Measurements from ENCODE around the gene FALEC.

Gene FALEC

DNA sequence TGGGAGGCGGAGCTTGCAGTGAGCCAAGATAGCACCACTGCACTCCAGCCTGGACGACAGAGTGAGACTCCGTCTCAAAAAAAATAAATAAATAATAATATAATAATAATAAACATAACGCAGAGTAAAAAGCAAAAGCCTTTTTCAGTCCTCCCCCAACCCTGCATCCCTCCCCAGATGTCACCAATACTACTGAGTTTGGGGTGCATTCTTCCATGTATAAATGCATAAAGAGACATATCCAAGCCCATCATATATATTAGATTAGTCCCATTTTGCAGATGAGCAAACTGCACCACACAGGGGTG, 32.7 kb downstream of the FALEC start:
- no peak for FAIRE-seq

DNA sequence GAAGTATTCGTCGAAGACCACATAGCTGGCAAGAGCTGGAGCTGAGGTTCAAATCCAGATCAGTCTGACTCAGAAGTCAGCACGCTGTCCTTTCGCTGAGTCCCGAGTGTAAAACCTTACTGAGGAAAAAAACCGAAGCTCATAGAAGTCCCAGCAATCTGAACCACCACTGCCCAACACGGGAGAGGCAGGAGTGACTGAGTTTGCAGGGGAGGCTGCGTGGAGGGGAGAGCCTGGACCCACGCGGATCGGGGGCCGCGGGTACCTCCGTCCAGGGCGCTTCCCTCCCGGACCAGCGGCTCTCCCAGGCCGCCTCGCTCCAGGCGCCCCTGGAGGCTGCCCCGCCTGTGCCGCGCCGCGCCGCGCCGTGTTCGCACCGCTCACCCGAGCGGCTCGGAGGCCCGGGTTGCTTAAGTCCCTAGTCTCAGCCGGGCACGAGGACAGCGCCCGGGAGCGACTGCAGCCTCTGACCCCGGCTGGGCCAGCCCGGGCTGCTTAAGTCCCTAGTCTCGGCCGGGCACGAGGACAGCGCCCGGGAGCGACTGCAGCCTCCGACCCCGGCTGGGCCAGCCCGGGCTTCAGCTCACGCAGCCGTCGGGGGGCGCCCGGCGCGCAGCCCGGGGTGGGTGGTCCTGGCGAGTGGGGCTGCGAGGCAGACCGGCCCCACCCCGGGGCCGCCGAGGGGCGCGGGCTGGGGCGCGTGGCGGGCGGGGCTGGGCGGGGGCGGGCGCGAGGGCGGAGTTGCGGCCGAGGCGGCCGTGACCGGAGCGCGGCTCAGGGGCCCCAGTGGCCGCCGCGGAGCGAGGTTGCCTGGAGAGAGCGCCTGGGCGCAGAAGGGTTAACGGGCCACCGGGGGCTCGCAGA, 33.3 kb downstream of the FALEC start, which contains the start of gene ADAMTSL4:
ADAMTSL4 (plus strand) TSS at position 777 of the 864 bp plus-strand sequence. CDS start 2,881 bp downstream, outside the sequence.
- no peak for FAIRE-seq

DNA sequence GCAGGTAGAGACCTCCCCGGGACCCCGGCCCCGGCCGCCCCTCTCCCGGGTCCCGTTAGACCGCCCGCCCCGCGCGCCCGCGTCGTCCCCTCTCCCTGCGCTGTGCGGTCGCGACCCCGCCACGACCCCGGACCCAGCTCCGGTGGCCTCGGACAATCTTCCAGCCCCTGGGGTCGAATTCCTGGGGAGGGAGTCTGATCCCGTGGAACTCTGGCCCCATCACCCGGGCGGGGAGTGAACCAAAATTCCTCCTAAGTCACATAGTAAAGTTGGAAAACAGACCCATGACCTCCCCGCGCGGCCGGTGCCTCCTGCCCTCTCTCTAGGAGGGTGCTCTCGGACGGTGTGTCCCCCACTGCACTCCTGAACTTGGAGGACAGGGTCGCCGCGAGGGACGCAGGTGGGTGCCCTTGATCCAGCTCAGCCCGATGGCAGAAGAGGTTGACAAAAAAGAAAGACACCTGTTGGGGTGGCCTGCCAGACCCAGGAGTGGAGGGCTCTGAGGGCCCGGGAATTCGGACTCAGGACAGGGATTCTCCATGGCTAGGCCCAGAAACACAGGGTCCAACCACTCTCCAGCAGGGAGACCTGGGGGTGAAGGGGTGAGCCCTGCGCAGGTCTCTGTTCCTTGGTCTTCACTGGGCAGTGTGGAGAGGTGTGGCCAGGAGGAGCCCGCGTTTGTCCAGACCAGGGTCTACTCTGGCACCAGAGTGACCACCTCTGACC, 34.1 kb downstream of the FALEC start:
- no peak for FAIRE-seq

DNA sequence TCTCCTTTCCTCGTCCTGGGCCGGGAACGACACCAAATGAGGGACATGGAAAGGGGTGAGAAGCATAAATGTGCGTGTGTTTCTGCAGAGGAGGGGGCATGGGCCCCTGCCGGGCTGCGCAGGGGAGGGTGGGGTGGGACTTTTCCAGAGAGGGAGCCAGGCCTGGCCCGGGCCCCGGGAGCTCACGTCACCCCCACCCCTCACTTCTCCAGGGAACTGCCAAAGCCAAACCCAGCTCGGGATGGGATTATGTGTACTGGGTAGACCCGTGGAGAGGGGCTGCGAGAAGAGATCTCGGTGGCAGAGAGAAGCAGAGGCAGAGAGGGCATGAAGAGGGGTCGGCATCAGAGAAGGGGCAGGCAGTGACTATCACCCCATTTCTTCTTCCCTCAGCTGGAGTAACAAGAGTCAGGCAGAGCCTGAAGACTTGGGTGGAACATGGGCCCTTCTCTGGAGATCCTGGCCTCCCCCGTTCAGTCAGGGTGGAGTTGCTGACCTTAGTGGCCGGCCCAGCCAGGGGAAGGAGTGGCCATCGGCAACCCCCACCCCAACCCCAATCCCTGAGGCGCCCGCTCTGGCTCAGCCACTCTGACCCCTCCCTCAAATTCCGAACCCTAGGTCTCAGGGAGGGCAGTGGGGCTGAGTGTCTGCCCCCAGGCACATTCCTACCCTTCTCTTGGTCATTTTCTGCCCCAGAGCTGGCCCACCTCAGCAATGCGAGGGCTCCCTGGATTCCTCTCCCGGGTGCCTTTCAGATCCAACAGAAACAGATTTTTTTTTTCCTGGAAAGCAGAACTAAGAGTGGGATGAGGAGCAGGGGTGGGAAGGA, 34.9 kb downstream of the FALEC start:
- FAIRE-seq: no peak

DNA sequence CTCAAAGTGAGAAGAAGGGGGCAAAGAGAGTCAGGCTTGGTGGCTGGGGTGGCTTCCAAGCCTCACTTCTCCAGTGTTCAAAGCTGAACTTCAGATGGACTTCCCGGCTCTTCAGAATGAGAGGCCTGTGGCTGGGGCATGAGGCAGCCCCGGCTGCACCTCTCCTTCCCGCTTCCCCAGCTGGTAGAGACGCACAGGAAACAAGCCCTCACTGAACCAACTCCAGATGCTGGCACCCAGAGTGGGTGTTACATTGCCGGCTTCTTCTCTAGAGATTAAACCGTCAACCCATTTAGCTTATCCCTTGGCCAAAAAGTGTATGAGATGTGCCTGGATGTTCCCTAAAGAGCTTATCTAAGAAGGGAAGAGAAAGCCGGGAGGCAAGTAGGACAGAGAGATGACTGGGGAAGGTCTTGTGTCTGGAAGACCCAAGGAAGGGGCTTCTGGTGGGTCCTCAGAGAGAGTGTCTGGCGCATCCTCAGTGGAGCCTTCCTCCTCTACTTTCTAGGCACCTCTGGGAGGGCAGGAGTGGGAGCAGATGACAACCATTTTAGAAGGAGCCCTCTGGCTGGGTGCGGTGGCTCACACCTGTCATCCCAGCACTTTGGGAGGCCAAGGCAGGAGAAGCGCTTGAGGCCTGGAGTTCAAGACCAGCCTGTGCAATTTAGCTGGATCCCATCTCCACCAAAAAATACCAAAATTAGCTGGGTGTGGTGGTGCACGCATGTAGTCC, 35.7 kb downstream of the FALEC start:
- FAIRE-seq: no peak

DNA sequence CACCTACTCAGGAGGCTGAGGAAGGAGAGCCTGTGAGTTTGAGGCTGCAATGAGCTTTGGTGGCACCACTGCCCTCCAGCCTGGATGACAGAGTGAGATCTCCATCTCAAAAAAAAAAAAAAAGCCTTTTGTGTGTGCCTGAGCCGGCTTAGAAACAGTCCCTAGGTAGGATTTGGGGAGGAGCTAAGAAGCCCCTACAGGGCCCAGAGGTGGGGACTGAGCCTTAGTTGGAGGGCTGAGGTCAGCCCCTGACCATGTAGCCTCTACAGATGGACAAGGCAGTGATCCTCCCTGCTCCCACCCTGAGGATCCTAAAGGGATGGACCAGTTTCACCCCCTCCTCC, 36.2 kb downstream of the FALEC start:
- no peak for FAIRE-seq

DNA sequence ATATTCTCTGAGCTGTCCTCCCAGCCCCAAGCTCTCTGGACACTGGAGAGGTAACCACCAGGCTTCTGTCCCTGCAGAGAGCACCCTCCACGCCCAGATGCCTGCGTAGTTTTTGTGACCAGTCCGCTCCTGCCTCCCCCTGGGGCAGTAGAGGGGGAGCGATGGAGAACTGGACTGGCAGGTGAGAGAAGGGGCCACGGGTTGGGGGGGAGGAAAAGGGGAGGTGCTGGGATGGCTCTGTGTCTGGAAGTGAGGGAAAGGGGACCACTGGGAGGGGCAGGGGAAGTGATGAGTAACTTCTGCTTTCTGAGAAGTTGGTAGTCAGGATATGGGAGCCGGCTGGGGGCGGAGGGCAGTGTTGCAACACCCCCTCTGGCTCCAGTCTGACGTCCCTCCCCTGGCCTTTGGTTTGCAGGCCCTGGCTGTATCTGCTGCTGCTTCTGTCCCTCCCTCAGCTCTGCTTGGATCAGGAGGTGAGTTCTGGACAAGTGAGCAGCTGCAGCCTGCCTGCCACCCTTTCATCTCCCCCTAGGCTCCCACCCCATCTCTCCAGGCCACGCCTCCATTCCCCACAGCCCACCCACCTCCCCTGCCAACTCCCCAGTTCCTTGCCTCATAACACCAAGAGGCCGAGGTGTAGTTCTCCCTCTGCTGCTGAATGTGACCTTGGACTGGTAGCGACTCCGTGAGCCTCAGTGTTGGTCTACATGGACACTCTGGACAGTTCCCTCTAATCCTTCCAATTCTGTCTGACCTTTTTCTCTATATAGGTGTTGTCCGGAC, 36.8 kb downstream of the FALEC start:
- no peak for FAIRE-seq

DNA sequence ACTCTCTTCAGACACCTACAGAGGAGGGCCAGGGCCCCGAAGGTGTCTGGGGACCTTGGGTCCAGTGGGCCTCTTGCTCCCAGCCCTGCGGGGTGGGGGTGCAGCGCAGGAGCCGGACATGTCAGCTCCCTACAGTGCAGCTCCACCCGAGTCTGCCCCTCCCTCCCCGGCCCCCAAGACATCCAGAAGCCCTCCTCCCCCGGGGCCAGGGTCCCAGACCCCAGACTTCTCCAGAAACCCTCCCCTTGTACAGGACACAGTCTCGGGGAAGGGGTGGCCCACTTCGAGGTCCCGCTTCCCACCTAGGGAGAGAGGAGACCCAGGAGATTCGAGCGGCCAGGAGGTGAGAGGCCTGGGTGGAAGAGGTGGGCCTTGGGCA, 37.3 kb downstream of the FALEC start:
- FAIRE-seq: no peak

DNA sequence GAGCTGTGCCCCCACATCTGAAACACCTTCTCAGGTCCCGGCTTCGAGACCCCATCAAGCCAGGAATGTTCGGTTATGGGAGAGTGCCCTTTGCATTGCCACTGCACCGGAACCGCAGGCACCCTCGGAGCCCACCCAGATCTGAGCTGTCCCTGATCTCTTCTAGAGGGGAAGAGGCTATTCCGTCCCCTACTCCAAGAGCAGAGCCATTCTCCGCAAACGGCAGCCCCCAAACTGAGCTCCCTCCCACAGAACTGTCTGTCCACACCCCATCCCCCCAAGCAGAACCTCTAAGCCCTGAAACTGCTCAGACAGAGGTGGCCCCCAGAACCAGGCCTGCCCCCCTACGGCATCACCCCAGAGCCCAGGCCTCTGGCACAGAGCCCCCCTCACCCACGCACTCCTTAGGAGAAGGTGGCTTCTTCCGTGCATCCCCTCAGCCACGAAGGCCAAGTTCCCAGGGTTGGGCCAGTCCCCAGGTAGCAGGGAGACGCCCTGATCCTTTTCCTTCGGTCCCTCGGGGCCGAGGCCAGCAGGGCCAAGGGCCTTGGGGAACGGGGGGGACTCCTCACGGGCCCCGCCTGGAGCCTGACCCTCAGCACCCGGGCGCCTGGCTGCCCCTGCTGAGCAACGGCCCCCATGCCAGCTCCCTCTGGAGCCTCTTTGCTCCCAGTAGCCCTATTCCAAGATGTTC, 38.0 kb downstream of the FALEC start:
- no peak for FAIRE-seq

DNA sequence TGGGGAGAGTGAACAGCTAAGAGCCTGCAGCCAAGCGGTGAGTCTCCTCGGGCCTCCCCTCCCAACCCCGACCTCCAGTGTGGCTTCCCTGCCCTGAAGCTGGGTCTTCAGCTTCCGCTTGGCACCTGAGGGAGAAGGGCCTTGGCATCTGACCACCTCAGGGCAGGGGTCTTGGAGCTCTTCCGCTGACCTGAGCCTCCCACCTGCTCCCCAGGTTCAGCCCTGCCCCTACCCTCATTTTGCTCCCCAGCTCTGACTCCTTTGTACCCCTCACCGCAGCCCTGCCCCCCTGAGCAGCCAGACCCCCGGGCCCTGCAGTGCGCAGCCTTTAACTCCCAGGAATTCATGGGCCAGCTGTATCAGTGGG, 38.5 kb downstream of the FALEC start:
- no peak for FAIRE-seq

DNA sequence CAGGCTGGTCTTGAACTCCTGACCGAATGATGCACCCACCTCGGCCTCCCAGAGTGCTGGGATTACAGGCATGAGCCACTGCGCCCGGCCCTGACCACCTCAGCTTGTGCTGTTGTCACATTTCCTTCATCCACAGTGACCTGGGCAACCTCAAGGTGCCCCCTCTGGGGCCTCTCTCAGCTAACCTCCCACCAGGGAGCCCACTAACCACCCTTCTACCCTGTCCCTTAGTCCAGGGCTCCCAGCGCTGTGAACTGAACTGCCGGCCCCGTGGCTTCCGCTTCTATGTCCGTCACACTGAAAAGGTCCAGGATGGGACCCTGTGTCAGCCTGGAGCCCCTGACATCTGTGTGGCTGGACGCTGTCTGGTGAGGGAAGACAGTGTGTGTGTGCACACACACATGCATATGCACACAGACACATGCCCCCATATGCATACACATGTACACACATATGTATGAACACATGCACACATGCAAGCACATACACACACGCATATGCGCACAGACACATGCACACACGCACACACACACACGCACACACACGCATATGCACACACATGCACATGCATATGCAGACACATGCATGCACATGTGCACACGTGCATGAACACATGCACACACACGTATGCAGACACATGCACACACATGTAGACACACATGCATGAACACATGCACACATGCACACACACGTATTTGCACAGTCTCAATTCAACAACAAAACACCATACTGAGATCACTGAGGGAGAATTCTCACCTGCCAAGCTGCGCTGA, 39.8 kb downstream of the FALEC start:
- FAIRE-seq: no peak

DNA sequence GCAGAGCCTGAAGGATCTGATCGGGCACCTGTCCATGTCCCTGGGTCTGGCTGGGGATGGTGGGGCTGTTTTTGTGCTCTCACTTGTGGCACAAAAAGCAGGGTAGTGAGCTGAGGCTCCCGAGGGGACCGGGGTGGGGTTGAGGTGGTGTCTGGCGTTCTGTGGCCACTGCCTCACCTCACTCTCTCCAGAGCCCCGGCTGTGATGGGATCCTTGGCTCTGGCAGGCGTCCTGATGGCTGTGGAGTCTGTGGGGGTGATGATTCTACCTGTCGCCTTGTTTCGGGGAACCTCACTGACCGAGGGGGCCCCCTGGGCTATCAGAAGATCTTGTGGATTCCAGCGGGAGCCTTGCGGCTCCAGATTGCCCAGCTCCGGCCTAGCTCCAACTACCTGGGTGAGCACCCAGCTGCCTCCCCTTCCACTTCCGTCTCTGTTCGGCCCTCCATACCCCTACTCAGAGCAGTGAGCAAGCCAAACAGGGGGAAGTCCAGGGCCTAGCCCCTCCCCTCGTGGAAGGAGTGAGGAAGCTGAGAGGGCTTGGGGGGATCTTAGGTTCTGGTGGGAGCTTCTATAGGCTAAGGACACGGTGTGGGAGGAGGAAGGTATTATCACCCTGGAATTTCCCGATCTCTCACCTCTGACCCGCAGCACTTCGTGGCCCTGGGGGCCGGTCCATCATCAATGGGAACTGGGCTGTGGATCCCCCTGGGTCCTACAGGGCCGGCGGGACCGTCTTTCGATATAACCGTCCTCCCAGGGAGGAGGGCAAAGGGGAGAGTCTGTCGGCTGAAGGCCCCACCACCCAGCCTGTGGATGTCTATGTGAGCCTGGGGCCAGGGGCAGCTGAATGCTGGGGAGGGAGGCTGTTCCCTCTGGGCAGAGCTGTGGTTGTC, 40.7 kb downstream of the FALEC start:
- no peak for FAIRE-seq

DNA sequence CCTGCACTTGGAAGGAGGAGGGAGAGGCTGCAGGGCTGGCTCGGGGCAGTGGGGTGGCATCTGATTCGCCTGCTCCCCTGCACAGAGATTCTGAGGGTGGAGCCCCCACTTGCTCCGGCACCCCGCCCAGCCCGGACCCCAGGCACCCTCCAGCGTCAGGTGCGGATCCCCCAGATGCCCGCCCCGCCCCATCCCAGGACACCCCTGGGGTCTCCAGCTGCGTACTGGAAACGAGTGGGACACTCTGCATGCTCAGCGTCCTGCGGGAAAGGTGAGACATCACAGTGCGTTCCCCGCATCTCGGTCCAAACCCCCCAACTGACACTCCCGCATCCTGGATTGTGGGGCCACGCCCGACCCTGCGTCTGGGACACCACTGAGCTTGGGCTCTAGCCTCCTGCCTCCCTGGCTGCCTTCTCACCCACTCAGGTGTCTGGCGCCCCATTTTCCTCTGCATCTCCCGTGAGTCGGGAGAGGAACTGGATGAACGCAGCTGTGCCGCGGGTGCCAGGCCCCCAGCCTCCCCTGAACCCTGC, 41.6 kb downstream of the FALEC start:
- FAIRE-seq: no peak

DNA sequence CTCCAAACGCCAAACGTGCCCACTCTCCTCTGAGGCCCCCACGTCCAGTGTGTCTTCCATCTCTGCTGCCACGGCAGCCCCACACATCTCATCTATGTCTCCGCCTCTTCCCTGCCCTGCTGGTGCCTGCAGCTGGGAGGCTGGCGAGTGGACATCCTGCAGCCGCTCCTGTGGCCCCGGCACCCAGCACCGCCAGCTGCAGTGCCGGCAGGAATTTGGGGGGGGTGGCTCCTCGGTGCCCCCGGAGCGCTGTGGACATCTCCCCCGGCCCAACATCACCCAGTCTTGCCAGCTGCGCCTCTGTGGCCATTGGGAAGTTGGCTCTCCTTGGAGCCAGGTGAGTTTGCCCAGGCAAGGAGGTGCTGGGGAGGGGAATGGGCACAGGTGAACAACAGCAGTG, 42.3 kb downstream of the FALEC start:
- FAIRE-seq: no peak

DNA sequence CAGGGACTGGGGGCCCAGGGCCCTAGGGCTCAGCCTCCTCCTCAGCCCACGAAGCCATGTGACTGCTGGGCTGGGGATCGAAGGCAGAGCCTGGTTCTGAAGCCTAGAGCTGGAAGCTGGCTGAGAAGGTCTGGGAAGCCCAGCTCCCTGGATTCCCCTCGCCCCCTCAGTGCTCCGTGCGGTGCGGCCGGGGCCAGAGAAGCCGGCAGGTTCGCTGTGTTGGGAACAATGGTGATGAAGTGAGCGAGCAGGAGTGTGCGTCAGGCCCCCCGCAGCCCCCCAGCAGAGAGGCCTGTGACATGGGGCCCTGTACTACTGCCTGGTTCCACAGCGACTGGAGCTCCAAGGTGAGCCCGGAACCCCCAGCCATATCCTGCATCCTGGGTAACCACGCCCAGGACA, 42.8 kb downstream of the FALEC start:
- no peak for FAIRE-seq

DNA sequence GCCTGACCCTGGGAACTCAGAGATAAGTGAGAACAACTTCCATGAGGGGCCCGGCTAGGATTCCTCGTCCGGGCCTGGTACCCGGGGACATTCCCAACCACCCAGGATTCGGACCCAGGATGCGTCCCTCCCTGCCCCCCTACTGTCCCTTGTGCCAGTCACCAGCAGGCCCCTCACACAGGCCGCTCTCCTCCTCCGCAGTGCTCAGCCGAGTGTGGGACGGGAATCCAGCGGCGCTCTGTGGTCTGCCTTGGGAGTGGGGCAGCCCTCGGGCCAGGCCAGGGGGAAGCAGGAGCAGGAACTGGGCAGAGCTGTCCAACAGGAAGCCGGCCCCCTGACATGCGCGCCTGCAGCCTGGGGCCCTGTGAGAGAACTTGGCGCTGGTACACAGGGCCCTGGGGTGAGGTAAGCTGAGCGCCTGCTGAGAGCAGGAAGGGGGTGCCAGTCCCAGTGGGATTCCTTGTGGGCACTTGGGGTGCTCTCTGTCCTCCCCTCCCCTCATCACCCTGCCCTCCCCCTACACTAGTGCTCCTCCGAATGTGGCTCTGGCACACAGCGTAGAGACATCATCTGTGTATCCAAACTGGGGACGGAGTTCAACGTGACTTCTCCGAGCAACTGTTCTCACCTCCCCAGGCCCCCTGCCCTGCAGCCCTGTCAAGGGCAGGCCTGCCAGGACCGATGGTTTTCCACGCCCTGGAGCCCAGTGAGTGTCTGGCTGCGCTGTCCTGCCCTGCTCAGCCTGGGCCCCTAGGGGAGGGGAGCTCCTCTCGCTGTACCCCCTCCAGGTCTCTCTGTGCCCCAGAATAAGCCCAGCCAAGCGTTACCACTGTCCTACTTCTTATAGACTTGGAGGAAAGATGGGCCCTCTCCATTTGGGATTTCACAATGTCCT, 43.5 kb downstream of the FALEC start:
- no peak for FAIRE-seq

DNA sequence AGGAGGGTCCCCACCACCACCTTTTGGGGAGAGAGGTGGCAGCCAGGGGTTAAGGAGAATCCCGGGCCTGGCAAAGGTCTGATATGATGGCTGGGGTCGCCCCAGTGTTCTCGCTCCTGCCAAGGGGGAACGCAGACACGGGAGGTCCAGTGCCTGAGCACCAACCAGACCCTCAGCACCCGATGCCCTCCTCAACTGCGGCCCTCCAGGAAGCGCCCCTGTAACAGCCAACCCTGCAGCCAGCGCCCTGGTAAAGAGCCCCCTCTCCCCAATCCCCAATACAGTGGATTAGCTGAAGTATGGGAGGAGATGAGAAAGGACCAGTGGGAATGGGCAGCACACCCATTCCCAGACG, 44.1 kb downstream of the FALEC start:
- no peak for FAIRE-seq

DNA sequence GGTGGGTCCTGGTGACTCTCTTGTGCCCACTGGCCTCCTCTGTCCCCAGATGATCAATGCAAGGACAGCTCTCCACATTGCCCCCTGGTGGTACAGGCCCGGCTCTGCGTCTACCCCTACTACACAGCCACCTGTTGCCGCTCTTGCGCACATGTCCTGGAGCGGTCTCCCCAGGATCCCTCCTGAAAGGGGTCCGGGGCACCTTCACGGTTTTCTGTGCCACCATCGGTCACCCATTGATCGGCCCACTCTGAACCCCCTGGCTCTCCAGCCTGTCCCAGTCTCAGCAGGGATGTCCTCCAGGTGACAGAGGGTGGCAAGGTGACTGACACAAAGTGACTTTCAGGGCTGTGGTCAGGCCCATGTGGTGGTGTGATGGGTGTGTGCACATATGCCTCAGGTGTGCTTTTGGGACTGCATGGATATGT, 44.5 kb downstream of the FALEC start:
- FAIRE-seq: no peak

Measured in endometrium (tissue), 2 donors.